Central memory CD4-positive, alpha-beta T cell (primary cell): Measurements from ENCODE around the gene AJAP1.

ENCODE experiments used
- DNase-seq: peaks from one replicate; pipeline ENCODE4 v3.0.0; 2022

AJAP1 gene

GRCh38 chr1:4633346-4633745 lies 21.1 kb upstream of the AJAP1 start:
- no peak for DNase-seq

GRCh38 chr1:4634156-4634792 lies 20.1 kb upstream of the AJAP1 start:
- no peak for DNase-seq

GRCh38 chr1:4634793-4635406 lies 19.5 kb upstream of the AJAP1 start:
- DNase-seq: no peak

DNA sequence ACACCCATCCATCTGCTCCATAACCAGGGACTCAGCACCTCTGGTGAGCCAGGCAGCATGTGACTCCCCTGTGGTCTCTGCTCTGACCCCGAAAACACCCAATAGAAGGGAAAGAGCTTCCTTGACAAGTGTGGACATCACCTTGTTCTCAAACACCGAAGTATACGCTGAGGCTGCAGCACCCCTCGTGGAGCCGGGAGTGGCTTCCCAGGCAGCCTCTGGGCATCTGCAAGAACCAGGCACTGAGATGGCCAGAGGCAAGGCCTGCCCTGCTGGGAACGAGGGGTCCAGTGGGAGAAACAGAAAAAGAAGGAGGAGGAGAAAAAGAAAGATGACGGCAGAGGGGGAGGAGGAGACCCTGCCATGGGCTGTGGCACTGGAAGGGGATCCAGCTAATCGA lies 18.2 kb upstream of the AJAP1 start:
- DNase-seq: no peak

DNA sequence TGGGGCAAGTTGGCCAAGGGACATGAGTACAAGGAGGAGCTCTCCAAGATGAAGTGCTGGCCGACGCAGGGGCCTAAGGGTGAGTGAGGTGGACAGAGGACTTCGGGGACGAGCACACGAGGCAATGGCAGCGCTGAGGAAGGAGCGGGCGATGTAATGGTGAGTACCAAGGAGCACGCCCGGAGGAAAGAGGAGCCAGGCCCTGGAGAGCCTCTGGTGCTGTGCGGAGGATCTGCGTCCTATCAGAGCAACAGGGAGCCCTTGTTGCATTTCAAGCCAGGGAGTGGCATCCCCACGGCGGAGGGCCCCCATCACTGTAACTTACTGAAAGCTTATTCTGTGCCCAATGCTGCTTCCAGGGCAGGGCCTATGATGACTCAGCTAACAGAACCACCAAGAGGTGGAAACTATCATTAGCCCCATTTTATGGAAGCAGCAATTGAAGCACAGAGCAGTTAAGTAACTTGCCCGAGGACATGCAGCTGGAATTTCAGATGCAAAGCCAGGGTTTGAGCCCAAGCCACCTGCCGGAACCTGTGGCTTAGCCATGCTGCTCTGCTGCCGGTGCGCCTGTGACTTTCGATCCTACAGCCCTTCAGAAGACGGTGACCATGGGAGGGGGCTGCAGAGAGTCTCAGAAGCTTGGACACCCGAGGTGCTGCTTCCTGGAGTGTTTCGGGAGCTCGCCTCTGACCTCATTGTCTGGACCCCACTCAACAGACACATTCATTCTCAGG lies 17.6 kb upstream of the AJAP1 start:
- DNase-seq: no peak

GRCh38 chr1:4637616-4638344 lies 16.6 kb upstream of the AJAP1 start:
- no peak for DNase-seq

GRCh38 chr1:4638345-4638729 lies 16.1 kb upstream of the AJAP1 start:
- DNase-seq: no peak

- DNase-seq: no peak
These were observed 13.5 kb upstream of the AJAP1 start for GRCh38 chr1:4640931-4641330.

DNA sequence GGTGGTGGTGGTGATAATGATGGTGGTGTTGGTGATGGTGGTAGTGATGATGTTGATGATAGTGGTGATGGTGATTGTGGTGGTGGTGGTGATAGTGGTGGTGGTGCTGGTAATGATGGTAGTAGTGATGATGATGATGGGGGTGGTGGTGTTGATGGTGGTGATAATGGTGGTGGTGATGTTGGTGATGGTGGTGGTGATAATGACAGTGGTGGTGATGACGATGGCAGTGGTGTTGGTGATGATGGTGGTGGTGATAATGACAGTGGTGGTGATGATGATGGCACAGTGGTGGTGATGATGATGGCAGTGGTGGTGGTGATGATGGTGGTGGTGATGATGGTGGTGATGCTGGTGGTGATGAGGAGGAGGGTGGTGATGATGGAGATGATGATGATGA lies 7.0 kb upstream of the AJAP1 start:
- no peak for DNase-seq

- no peak for DNase-seq
These were observed 5.8 kb upstream of the AJAP1 start for GRCh38 chr1:4648657-4649056.

- no peak for DNase-seq
These were observed 3.9 kb upstream of the AJAP1 start for GRCh38 chr1:4650481-4650880.

- no peak for DNase-seq
These were observed 3.4 kb upstream of the AJAP1 start for GRCh38 chr1:4650981-4651380.

DNA sequence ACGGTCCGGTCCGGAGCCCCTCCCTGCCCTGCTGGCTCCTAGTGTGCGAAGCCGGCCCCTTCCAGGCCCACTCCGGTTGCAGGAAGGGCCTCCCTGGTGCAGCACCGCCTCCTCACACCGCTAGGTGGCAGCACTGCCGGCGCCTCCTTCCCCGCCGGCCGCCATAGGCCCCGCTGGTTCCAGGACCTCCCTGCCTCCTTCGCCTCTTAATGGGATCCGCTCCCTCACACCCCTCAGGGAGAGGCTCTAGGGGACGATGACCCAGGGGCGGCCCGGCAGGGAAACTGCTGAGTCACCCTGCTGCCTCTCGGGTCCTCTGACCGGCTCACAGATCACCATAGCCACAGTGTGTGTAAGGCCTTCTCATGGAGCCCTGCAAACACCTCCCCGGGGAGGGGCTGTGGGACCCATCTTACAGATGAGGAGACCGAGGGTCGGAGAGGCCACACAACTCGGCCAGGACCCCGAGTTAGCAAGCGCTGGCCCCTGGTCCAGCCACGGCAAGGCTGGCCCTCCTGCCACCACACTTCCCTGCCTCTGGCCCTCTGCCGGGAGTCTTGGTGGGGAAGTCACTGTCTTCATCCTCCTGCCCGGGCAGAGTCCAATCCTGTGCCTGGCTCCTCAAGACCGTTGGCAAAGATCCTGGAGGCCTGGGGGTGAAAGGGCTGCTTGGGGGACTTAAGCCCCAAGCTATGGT lies 1.6 kb upstream of the AJAP1 start:
- DNase-seq: peak; percentile 19

GRCh38 chr1:4653328-4653660 lies 1.1 kb upstream of the AJAP1 start:
- no peak for DNase-seq

DNA sequence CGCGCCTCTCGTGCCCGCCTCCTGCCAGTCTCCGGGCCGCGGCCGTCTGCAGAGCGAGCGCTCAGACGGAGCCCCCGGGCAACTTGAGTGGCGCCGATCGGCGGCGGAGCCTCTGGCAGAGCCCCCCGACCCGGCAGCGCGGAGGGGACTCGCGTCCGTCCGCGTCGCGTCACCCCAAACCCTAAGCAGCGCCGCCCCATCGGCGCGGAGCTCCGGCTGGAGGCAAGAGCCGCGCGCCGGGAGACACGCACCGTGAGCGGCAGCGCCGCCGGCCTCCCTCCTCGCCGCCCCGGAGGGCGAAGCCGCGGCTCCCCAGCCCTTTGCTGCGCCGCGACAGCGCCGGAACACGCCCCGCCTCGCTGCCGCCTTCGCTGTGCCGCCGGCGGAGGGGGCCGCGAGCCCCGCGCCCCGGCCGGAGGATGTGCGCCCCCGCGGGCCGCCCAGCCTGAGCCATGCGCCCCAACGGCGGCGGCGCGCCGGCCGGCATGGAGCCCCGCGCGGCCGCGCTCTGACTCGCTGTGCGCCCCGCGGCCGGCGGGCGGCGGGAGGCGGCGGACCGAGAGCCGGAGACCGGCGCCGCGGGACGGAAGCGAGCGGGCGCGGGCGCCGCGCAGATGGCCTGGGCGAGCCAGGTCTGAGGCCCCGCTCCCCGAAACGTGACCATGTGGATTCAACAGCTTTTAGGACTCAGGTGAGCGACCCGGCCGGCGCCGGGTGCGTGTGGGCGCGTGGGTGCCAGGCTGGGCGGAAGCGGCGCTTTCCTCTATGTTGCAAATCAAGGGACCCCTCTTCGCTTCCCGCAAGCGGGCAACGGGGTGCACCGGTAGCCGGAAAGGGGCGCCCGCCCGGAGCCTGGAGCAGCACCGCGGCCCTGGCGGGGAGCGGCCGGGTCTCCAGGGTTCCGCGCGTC lies 610 bp downstream of the AJAP1 start:
- DNase-seq: no peak

DNA sequence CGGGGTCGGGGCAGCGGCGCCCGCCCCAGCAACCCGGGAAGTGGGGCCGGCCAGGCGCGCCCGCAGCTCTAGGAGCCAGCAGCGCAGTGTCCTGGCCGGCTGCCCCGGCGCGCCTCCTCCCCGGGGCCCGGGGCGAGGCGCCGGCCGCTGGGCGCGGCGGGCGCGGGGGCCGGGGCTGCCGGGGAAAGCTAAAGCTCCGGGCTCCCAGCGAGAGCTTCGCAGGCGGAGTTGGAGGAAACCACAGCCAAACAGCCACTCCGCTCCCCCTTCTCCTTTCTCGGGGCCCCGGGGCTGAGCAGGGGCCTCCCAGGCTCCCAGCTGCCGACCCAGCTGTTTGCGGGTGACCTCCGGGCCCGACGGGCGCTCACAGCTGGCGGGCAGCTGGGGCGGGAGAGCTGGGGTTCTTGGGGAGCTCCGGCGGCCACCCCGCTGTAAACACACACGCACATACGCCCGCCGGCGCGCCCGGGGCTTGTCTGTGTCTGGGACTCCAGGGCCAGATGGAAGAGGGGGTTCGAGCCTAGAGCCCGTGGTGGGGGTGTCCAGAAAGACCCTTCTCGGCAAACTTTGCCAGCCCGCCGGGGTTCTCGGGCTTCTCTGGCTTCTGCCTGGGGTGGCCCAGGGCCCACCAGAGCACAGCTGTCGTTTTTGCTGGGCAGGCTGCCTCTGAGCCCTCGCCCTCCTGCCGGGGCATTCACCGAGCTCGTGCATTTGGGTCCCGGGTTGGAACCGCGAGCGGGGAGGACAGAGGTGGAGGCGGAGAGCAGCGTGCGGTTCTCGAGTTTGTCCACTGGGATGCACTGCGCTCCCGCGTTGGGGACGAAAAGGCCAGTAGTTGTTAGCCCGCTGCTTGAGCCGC lies 1.5 kb downstream of the AJAP1 start:
- DNase-seq: no peak

DNA sequence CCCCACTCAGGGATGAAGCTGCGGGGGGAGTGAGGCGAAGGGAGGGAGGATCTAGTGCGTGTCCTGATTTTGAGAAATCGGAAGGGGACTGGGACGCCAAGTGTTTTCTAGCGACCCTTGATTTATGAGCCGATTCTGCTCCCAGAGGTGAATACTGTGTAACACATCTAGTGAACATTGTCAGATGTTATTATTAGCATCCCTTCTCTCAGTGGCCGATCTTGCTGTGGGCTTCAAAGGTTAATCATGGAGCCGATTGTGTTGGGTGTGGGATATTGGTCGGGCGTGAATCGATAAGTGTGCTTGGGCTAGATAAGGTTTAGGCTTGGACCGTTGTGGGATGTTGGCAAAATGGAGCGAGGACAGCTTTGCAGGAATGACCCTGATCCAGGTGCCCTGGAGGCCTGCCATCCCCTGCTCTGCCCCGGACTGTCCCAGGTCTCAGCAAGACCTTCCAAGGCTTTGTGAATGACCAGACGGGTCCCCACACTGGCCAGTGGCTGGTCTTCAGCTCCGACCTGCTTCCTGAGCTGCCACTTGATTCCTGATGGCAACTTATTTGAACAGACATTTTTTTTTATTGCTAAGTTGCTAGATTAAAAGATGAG lies 2.2 kb downstream of the AJAP1 start:
- no peak for DNase-seq

DNA sequence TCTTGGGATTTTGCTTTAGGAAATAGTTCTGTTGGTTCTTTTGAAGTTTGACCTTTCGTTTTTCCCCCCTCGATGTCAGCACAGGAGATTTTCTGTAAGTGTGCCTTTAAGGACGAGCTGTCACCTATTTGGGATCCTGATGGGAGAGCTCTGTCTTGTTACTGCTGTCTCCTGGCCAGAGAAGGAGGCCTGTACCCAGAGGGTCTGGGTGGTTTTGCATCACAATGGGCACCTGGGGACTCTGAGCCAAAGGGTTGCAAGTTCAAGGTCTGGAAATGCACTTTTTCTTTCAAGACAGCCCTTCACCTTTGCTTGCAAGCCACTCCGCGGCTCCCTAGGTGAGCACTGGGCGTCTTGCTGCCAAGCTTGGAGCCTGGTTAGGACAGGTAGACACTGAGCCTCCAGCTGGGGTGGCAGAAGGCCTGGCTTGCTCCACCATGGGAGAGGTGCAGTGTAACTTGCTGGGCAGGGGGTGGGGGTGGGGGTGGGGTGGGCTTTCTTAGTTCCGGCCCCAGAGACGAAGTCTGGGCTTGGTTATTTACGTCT lies 2.9 kb downstream of the AJAP1 start:
- DNase-seq: no peak

- no peak for DNase-seq
These were observed 3.6 kb downstream of the AJAP1 start for GRCh38 chr1:4657960-4658541.
